ENCODE results near the gene FAM163A.
A peak's percentile ranks its signal among the peaks of the same experiment; 100 is the strongest.
"Not testable (repeated sequence)": the region's sequence is repeated elsewhere in the genome, so short reads cannot be mapped to it uniquely, and the experiment has no call there.

Gene FAM163A

DNA sequence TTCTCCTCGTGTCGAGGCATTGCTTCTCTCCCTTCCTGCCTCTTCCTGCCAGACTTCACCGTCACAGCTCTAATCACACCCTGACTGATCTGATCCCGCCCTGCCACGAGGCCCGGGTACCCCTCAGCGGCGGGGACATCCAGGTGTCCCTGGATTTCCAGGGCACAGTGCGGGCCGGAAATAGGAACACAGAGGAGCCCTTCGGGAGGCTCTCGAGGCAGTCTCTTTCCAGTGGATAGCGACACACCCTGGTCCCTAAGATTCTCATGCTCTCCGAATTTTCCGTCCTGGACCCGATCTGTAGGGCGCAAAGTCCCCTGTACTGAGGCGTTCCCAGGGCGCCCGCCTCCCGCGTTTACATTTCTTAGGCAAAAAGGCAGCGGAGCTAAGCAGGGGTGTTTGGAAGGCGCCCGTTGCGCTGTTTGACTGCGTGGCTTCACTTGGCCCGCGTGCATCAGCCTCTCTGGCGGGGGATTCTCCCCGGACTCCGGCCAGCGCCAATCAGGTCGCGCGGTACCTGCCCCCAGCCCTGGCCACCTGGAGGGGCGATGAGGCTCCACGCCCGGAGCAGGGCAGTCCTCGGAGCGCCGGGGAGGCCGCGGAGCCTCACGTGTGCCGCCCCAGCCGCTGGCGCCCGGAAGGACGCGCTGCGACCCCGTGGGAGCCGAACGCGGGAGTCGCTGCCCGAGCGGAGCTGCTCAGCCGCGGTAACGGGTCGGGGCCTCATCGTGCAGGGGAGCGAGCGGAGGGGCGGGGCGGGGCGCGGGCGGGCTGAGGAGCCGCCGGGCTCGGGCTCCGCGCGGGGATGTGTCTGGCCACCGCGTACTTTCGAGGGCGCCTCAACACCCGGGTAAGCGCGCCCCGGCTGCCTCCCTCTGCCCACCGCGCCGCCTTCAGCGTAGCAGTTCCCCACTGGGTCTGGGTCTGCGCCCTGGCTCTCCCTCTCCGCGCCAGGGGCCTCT is at the start of gene FAM163A:
FAM163A (plus strand) TSS at position 575 of the 962 bp plus-strand sequence. CDS start 69,807 bp downstream, outside the sequence.
- TF ChIP-seq CTCF (conservative IDR thresholded peaks at IDR 0.05) (no peak), ZFX (IDR thresholded peaks at IDR 0.05) (no peak)
- H3K27ac ChIP-seq: no peak within 1 kb of the TSS

GRCh38 chr1:179694530-179694929 is 48.6 kb upstream of the FAM163A start:
- H3K27ac ChIP-seq: not testable (repeated sequence)

DNA sequence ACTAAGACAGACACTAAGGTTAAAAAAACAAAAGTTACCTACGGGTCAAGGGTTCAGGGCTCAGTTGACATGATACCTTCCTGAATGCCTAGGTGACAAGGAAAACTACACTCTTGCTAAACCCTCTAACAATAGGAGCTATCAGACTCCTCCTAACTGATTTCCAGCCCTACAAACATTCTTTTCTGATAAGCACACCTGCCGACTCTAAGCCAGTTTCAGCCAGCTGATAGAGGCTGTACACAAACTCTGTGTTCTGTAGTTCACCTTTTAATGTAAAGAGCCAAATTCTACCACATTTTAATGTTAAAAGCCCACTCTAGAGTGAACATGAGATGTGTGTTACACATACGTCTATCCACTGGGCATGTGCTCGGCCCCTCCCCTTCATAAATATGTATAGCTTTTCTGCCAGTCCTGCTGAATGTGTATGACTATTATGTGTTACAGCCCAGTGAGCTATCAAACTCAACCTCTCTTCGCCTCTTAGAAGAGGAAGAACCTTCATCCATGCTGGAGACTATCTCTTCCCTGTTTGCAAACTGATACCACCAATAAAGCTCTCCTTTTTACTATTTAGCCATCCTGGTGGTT is 40.0 kb upstream of the FAM163A start:
- no peak overlapping the region for H3K27ac ChIP-seq
- TF ChIP-seq CTCF (conservative IDR thresholded peaks at IDR 0.05) (no peak), ZFX (IDR thresholded peaks at IDR 0.05) (no peak)

- no peak overlapping the region for H3K27ac ChIP-seq
- peak; percentile 89 for TF ChIP-seq CTCF (conservative IDR thresholded peaks at IDR 0.05)
- TF ChIP-seq ZFX (IDR thresholded peaks at IDR 0.05): no peak
Observed at GRCh38 chr1:179706339-179706941, 36.7 kb upstream of the FAM163A start.

DNA sequence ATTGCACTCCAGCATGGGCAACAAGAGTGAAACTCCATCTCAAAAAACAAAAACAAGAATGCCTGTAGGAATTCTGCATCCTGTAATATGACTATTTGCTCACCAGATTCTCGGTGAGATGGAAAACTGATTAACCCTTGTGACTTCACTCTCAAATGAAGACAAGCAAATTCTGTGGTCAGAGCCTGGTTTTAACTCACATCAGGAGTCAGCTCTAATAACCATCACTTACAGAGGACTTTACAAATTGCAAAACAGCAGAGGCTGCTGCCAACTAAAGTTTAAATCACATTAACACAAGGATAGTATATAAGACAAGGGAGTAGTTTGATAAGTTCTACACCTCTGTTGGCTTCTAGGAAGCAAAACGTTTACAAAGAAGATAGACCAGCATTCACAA is 35.7 kb upstream of the FAM163A start:
- TF ChIP-seq CTCF (conservative IDR thresholded peaks at IDR 0.05) (no peak), ZFX (IDR thresholded peaks at IDR 0.05) (no peak)
- H3K27ac ChIP-seq: no peak overlapping the region

GRCh38 chr1:179708434-179709195 is 34.5 kb upstream of the FAM163A start:
- H3K27ac ChIP-seq: no peak overlapping the region
- no peak for TF ChIP-seq CTCF (conservative IDR thresholded peaks at IDR 0.05)
- TF ChIP-seq ZFX (IDR thresholded peaks at IDR 0.05): no peak

- H3K27ac ChIP-seq: no peak overlapping the region
- no peak for TF ChIP-seq ZFX (IDR thresholded peaks at IDR 0.05)
- no peak for TF ChIP-seq CTCF (conservative IDR thresholded peaks at IDR 0.05)
Observed at GRCh38 chr1:179709841-179710329, 33.2 kb upstream of the FAM163A start.
